ENCODE data around the gene CHRNA4. TPM values are rescaled to one million over a fixed set of nuclear protein-coding genes. Genes with fewer than 3 reads are reported as not detected.

The CHRNA4 gene
- total and polyA plus RNA-seq, 9 of the 15 experiments (the other 6 are each of a cell fraction or from before 2014, with no cell fraction given): not detected

- H2AFZ ChIP-seq (ENCODE audit: low read depth, low read length): no peak overlapping the region
- no peaks in the 10 kb centered on the region for H3K9me1 ChIP-seq (ENCODE audit: control insufficient read depth, insufficient read depth, low read length)
- in situ Hi-C loops (cut with MboI): no loop called here
- TF ChIP-seq CAMTA2 (CRISPR knock-in tag; conservative IDR thresholded peaks at IDR 0.05) (no peak), NFIX (CRISPR knock-in tag; IDR thresholded peaks at IDR 0.05; ENCODE audit: low read depth) (no peak), ZNF197 (CRISPR knock-in tag; IDR thresholded peaks at IDR 0.05; ENCODE audit: low read depth) (no peak), SLC30A9 (CRISPR knock-in tag; IDR thresholded peaks at IDR 0.05) (no peak), ZNF586 (CRISPR knock-in tag; conservative IDR thresholded peaks at IDR 0.05) (no peak), FUS (optimal IDR thresholded peaks at IDR 0.05; ENCODE audit: low read depth, low read length) (no peak), RAD51 (IDR thresholded peaks at IDR 0.05; ENCODE audit: borderline replicate concordance, low read depth) (no peak), CC2D1A (IDR thresholded peaks at IDR 0.05) (no peak), ZNF165 (CRISPR knock-in tag; IDR thresholded peaks at IDR 0.05; ENCODE audit: borderline replicate concordance) (no peak)
- TF ChIP-seq, protein P1, sequence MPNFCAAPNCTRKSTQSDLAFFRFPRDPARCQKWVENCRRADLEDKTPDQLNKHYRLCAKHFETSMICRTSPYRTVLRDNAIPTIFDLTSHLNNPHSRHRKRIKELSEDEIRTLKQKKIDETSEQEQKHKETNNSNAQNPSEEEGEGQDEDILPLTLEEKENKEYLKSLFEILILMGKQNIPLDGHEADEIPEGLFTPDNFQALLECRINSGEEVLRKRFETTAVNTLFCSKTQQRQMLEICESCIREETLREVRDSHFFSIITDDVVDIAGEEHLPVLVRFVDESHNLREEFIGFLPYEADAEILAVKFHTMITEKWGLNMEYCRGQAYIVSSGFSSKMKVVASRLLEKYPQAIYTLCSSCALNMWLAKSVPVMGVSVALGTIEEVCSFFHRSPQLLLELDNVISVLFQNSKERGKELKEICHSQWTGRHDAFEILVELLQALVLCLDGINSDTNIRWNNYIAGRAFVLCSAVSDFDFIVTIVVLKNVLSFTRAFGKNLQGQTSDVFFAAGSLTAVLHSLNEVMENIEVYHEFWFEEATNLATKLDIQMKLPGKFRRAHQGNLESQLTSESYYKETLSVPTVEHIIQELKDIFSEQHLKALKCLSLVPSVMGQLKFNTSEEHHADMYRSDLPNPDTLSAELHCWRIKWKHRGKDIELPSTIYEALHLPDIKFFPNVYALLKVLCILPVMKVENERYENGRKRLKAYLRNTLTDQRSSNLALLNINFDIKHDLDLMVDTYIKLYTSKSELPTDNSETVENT (CRISPR knock-in tag; IDR thresholded peaks at IDR 0.05): no peak
- TF ChIP-seq, protein P2, sequence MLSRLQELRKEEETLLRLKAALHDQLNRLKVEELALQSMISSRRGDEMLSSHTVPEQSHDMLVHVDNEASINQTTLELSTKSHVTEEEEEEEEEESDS (CRISPR knock-in tag; IDR thresholded peaks at IDR 0.05): no peak
- peaks cover 0 to 16% of the 10 kb centered on the region in 2 experiments; a peak in 2 of 5 replicates for H3K4me1 ChIP-seq (replicated peaks in 1 of 2; ENCODE audit: control insufficient read depth in 2 of 2, insufficient read depth in 2 of 2, low read length in 2 of 2)
- no peak overlapping the region for H3K4me3 ChIP-seq
- POLR2A ChIA-PET: interaction anchor here (1.0 kb wide), 1 partner anchor 75 kb away, joined by 4 read pairs; no protein-coding TSS in a partner anchor
- H3K27me3 ChIP-seq (ENCODE audit: control insufficient read depth in 2 of 2, insufficient read depth in 2 of 2, low read length in 2 of 2): peaks cover 6 to 62% of the 10 kb centered on the region in 2 experiments; a peak in 4 of 5 replicates
- H3K36me3 ChIP-seq (ENCODE audit: control insufficient read depth, insufficient read depth, low read length): no peaks in the 10 kb centered on the region
- DNase-seq (ENCODE audit: extremely low read depth in 1 of 4, low spot score in 3 of 4): no peak
- no peak overlapping the region for H3K4me2 ChIP-seq (ENCODE audit: insufficient read depth, low read length)
- 7% methylated on average over 15 of the region's 17 CpGs for WGBS (ENCODE audit: insufficient coverage, low coverage, missing lambda C conversion rate)
- peaks cover 10% of the 10 kb centered on the region; the same call in 1 of the 2 replicates for H4K20me1 ChIP-seq (replicated peaks; ENCODE audit: control insufficient read depth, insufficient read depth, low read length)
- no peaks in the 10 kb centered on the region for H3K79me2 ChIP-seq (ENCODE audit: control insufficient read depth, insufficient read depth, low read length)
- no peak for FAIRE-seq
- CTCF ChIA-PET (ENCODE audit: low intra/inter-chr PET ratio): no interaction called here
- BruUV-seq (replicated peaks): no TSS peak
- no peak for ATAC-seq
- H3K9ac ChIP-seq (ENCODE audit: insufficient read depth in 1 of 2, low read depth in 2 of 2, low read length in 2 of 2): no peak overlapping the region
- intact Hi-C loops (cut with micrococcal nuclease): no loop called here
- H3K27ac ChIP-seq (ENCODE audit: extremely low read depth, low read depth, low read length): no peak overlapping the region
- no peaks in the 10 kb centered on the region for H3K9me3 ChIP-seq (replicated peaks; ENCODE audit: control insufficient read depth, insufficient read depth, low read depth, low read length)
These were observed 32.4 kb upstream of the CHRNA4 start for GRCh38 chr20:63393566-63393965.

Measured in K562 (cell line).